SH-SY5Y (cell line): ENCODE data around the gene NXPH4.

Experiments used
- GATA2 ChIP-seq: IDR thresholded peaks from 2 replicates; pipeline ENCODE4 v1.6.1; 2011; ENCODE audit warnings: mild to moderate bottlenecking, low read depth, low read length
- GATA3 ChIP-seq: IDR thresholded peaks from 2 replicates; pipeline ENCODE4 v1.6.1; 2011; ENCODE audit warnings: low read depth, mild to moderate bottlenecking, low read length, moderate library complexity

GRCh38 chr12:57216921-57217879 lies 606 bp downstream of the NXPH4 start:
- no peak for TF ChIP-seq GATA2
- TF ChIP-seq GATA3, result no peak
